K562 (cell line): ENCODE data around the gene ZNF319. TPM values are rescaled to one million over a fixed set of nuclear protein-coding genes. Genes with fewer than 3 reads are reported as not detected.

Source experiments
- ADNP ChIP-seq: fragments of 200-800 bp; sonication (Bioruptor generic); IDR thresholded peaks from 2 replicates; pipeline ENCODE4 v1.6.1; 2016; ENCODE audit warnings: missing genetic modification characterization, missing compliant biosample characterization
- BMI1 ChIP-seq: fragments of 150-350 bp; IDR thresholded peaks from 2 replicates; pipeline ENCODE4 v1.6.1; 2014; ENCODE audit warnings: low read length
- DEAF1 ChIP-seq: fragments of 450-650 bp; formaldehyde crosslinking; IDR thresholded peaks from 2 replicates; pipeline ENCODE4 v1.4.0; 2020; ENCODE audit warnings: mild to moderate bottlenecking, moderate library complexity
- FOXA1 ChIP-seq: fragments of 450-650 bp; IDR thresholded peaks from 2 replicates; pipeline ENCODE4 v1.6.1; 2016; ENCODE audit warnings: mild to moderate bottlenecking, borderline replicate concordance
- HNRNPH1 ChIP-seq: fragments of 200-400 bp; formaldehyde crosslinking; optimal IDR thresholded peaks from 2 replicates; pipeline ENCODE3; 2017; ENCODE audit warnings: low read depth, mild to moderate bottlenecking, low read length, moderate library complexity
- IRF1 ChIP-seq: sonication (generic); formaldehyde crosslinking; IDR thresholded peaks from 2 replicates; pipeline ENCODE4 v1.8.0; 2022; ENCODE audit warnings: missing genetic modification reagents, mild to moderate bottlenecking, borderline replicate concordance
- KDM2B ChIP-seq: fragments of 250-450 bp; sonication (Bioruptor Pico); IDR thresholded peaks from 2 replicates; pipeline ENCODE4 v1.8.0; 2021; ENCODE audit warnings: mild to moderate bottlenecking, moderate library complexity
- L3MBTL2 ChIP-seq: fragments of 450-650 bp; IDR thresholded peaks from 2 replicates; pipeline ENCODE4 v1.6.1; 2016; ENCODE audit warnings: mild to moderate bottlenecking, moderate library complexity
- MCM5 ChIP-seq: fragments of 450-650 bp; IDR thresholded peaks from 2 replicates; pipeline ENCODE4 v1.6.1; 2016; ENCODE audit warnings: low read depth
- MEF2A ChIP-seq: IDR thresholded peaks from 2 replicates; pipeline ENCODE4 v1.6.1; 2011; ENCODE audit warnings: low read depth, mild to moderate bottlenecking, low read length, moderate library complexity; ENCODE audit not compliant: control insufficient read depth
- NCOR1 ChIP-seq: fragments of 450-650 bp; IDR thresholded peaks from 2 replicates; pipeline ENCODE4 v1.6.1; 2016; ENCODE audit warnings: mild to moderate bottlenecking, moderate library complexity
- RBBP5 ChIP-seq: fragments of 200-600 bp; sonication (generic); IDR thresholded peaks from 2 replicates; pipeline ENCODE4 v1.6.1; 2012; ENCODE audit warnings: borderline replicate concordance, mild to moderate bottlenecking, low read length, control low read depth, inconsistent platforms; ENCODE audit not compliant: insufficient read depth, poor library complexity, severe bottlenecking
- RBFOX2 ChIP-seq: fragments of 200-400 bp; formaldehyde crosslinking; IDR thresholded peaks from 2 replicates; pipeline ENCODE4 v1.6.1; 2017; ENCODE audit warnings: low read depth, mild to moderate bottlenecking, low read length, moderate library complexity
- RBM15 ChIP-seq: fragments of 200-400 bp; formaldehyde crosslinking; IDR thresholded peaks from 2 replicates; pipeline ENCODE4 v1.6.1; 2018; ENCODE audit warnings: mild to moderate bottlenecking, low read length, moderate library complexity; ENCODE audit not compliant: insufficient read depth
- SNRNP70 ChIP-seq: fragments of 200-400 bp; formaldehyde crosslinking; optimal IDR thresholded peaks from 2 replicates; pipeline ENCODE3; 2017; ENCODE audit warnings: low read depth, low read length
- TAL1 ChIP-seq: fragments of 450-650 bp; IDR thresholded peaks from 2 replicates; pipeline ENCODE4 v1.6.1; 2016; ENCODE audit warnings: mild to moderate bottlenecking
- TCF7L2 ChIP-seq: fragments of 150-350 bp; IDR thresholded peaks from 2 replicates; pipeline ENCODE4 v1.6.1; 2016; ENCODE audit warnings: low read depth, mild to moderate bottlenecking, low read length, moderate library complexity
- TFAM ChIP-seq: fragments of 250-450 bp; sonication (Bioruptor Pico); conservative IDR thresholded peaks from 2 replicates; pipeline ENCODE4 v1.5.0; 2021; ENCODE audit warnings: mild to moderate bottlenecking, moderate library complexity
- ZBTB7A ChIP-seq: IDR thresholded peaks from 2 replicates; pipeline ENCODE4 v1.6.1; 2011; ENCODE audit warnings: low read depth, mild to moderate bottlenecking, low read length, moderate library complexity, borderline replicate concordance; ENCODE audit not compliant: control insufficient read depth
- ZC3H4 ChIP-seq: sonication (generic); formaldehyde crosslinking; IDR thresholded peaks from 2 replicates; pipeline ENCODE4 v1.9.0; 2021; ENCODE audit warnings: missing genetic modification reagents, borderline replicate concordance
- ZFP30 ChIP-seq: fragments of 250-450 bp; sonication (Bioruptor Pico); IDR thresholded peaks from 2 replicates; pipeline ENCODE4 v1.8.0; 2022; ENCODE audit warnings: moderate library complexity, mild to moderate bottlenecking, inconsistent platforms, borderline replicate concordance
- ZNF133 ChIP-seq: fragments of 250-450 bp; sonication (Bioruptor Pico); IDR thresholded peaks from 2 replicates; pipeline ENCODE4 v1.4.0; 2020; ENCODE audit warnings: mild to moderate bottlenecking
- ZNF274 ChIP-seq: IDR thresholded peaks from 2 replicates; pipeline ENCODE4 v1.6.1; 2011; ENCODE audit warnings: low read depth, mild to moderate bottlenecking, low read length, moderate library complexity, borderline replicate concordance
- ZNF280B ChIP-seq: fragments of 250-450 bp; sonication (Bioruptor Pico); IDR thresholded peaks from 2 replicates; pipeline ENCODE4 v1.5.1; 2021; ENCODE audit warnings: mild to moderate bottlenecking
- ZNF76 ChIP-seq: fragments of 250-450 bp; sonication (Bioruptor Pico); IDR thresholded peaks from 2 replicates; pipeline ENCODE4 v1.4.0; 2020; ENCODE audit warnings: mild to moderate bottlenecking, moderate library complexity, borderline replicate concordance
- polyA plus RNA-seq, 8 experiments: library from polyadenylated mRNA; depleted of rRNA in 4 of 8; stranded (reverse) in 5 of 8; unstranded in 3 of 8; fragments of >200 nt; fragmentation: Nextera tagmentation in 2 of 8; fragmentation: Illumina TruSeq in 1 of 8; extraction: Ambion mirVana in 2 of 8; extraction: Trizol in 1 of 8; gene quantifications; 2 replicates each; pipeline versions ENCODE4 v1.2.1 to v1.2.3, GENCODE V29; 2011 to 2014; ENCODE audit warnings: inconsistent platforms in 1 of 8, missing spikeins in 1 of 8
- total RNA-seq, 7 experiments: library from RNA; depleted of rRNA in 6 of 7; stranded (reverse); fragments of >200 nt in 6 of 7; fragmentation: Illumina TruSeq in 2 of 7; extraction: Trizol in 2 of 7; gene quantifications; 2 replicates each; pipeline versions ENCODE4 v1.2.1 to v1.2.3, GENCODE V29; 2011 to 2021; ENCODE audit warnings: low replicate concordance in 1 of 7

Gene ZNF319
- total and polyA plus RNA-seq, 9 of the 15 experiments (the other 6 are each of a cell fraction or from before 2014, with no cell fraction given): 0.20 to 5.7 (median 1.4) TPM

GRCh38 chr16:58025351-58026138 is 25.1 kb upstream of the ZNF319 start, which contains the start of gene MMP15 (continued):
- TF ChIP-seq TAL1: no peak
- no peak for TF ChIP-seq NCOR1
- no peak for TF ChIP-seq ZC3H4 (CRISPR knock-in tag)
- TF ChIP-seq TCF7L2: no peak
- TF ChIP-seq HNRNPH1: no peak
- no peak for TF ChIP-seq SNRNP70
- TF ChIP-seq ZNF274: no peak
- no peak for TF ChIP-seq ZNF133 (CRISPR knock-in tag)
- no peak for TF ChIP-seq BMI1
- TF ChIP-seq ZBTB7A: peak; percentile 93; the same call in 1 of the 2 replicates
- TF ChIP-seq RBBP5: peak; percentile 43
- no peak for TF ChIP-seq TFAM (CRISPR knock-in tag)
- no peak for TF ChIP-seq RBM15
- no peak; the same call in 1 of the 2 replicates for TF ChIP-seq RBFOX2
- TF ChIP-seq MEF2A: no peak
- TF ChIP-seq ZNF280B (CRISPR knock-in tag): no peak
- no peak for TF ChIP-seq ZFP30
- no peak for TF ChIP-seq ZNF76
- no peak for TF ChIP-seq MCM5
- no peak; the same call in 1 of the 2 replicates for TF ChIP-seq L3MBTL2
- no peak for TF ChIP-seq KDM2B (CRISPR knock-in tag)
- TF ChIP-seq DEAF1: no peak
- no peak for TF ChIP-seq IRF1 (CRISPR knock-in tag)
- TF ChIP-seq ADNP (tag): no peak
- TF ChIP-seq FOXA1: no peak
